SH-SY5Y (cell line): ENCODE data around the gene ADARB2.

Experiments used
- GATA2 ChIP-seq: IDR thresholded peaks from 2 replicates; pipeline ENCODE4 v1.6.1; 2011; ENCODE audit warnings: mild to moderate bottlenecking, low read depth, low read length
- GATA3 ChIP-seq: IDR thresholded peaks from 2 replicates; pipeline ENCODE4 v1.6.1; 2011; ENCODE audit warnings: low read depth, mild to moderate bottlenecking, low read length, moderate library complexity

- TF ChIP-seq GATA2, result no peak
- no peak for TF ChIP-seq GATA3
Observed at GRCh38 chr10:1195828-1196227, 541.5 kb downstream of the ADARB2 start.
